HepG2 (cell line): ENCODE data around the gene PRXL2B. TPM values are rescaled to one million over a fixed set of nuclear protein-coding genes. Genes with fewer than 3 reads are reported as not detected.
A peak's percentile ranks its signal among the peaks of the same experiment; 100 is the strongest.

Source experiments
- ARID2 ChIP-seq: sonication (generic); formaldehyde crosslinking; IDR thresholded peaks from 2 replicates; pipeline ENCODE4 v1.8.1; 2022; ENCODE audit warnings: mild to moderate bottlenecking, missing genetic modification reagents, borderline replicate concordance
- ATF7 ChIP-seq, 2 experiments: fragments of 450-650 bp in 1 of 2; sonication (generic) in 1 of 2; formaldehyde crosslinking in 1 of 2; IDR thresholded peaks; 2 replicates each; pipeline versions ENCODE4 v1.4.0 to v1.6.1; 2016 to 2020; ENCODE audit warnings: antibody characterized with exemption in 1 of 2, mild to moderate bottlenecking in 1 of 2, missing genetic modification reagents in 1 of 2
- CENPT ChIP-seq: sonication (generic); formaldehyde crosslinking; IDR thresholded peaks from 2 replicates; pipeline ENCODE4 v1.8.0; 2022; ENCODE audit warnings: low read depth, mild to moderate bottlenecking, moderate library complexity, missing genetic modification reagents
- NONO ChIP-seq, 2 experiments: fragments of 450-650 bp in 1 of 2; sonication (generic) in 1 of 2; formaldehyde crosslinking in 1 of 2; IDR thresholded peaks in 1 of 2; conservative IDR thresholded peaks in 1 of 2; 2 replicates each; pipeline versions ENCODE4 v1.6.1 to v1.8.0; 2017 to 2022; ENCODE audit warnings: mild to moderate bottlenecking in 1 of 2, missing genetic modification reagents in 1 of 2, moderate library complexity in 1 of 2
- RARA ChIP-seq: IDR thresholded peaks from 2 replicates; pipeline ENCODE4 v1.6.1; 2016; ENCODE audit warnings: missing genetic modification reagents, missing compliant biosample characterization
- SALL1 ChIP-seq: sonication (generic); formaldehyde crosslinking; IDR thresholded peaks from 2 replicates; pipeline ENCODE4 v1.8.0; 2022; ENCODE audit warnings: mild to moderate bottlenecking, missing genetic modification reagents
- SMARCE1 ChIP-seq: fragments of 450-650 bp; IDR thresholded peaks from 2 replicates; pipeline ENCODE4 v1.6.1; 2017; ENCODE audit warnings: borderline replicate concordance
- TCF12 ChIP-seq, 2 experiments: fragments of 450-650 bp in 1 of 2; sonication (generic) in 1 of 2; formaldehyde crosslinking in 1 of 2; IDR thresholded peaks; 2 replicates each; pipeline versions ENCODE4 v1.6.1 to v1.8.0; 2017 to 2022; ENCODE audit warnings: antibody characterized with exemption in 1 of 2, mild to moderate bottlenecking in 1 of 2, missing genetic modification reagents in 1 of 2, moderate library complexity in 1 of 2
- ZFP41 ChIP-seq: sonication (generic); formaldehyde crosslinking; IDR thresholded peaks from 2 replicates; pipeline ENCODE4 v1.4.0; 2020; ENCODE audit warnings: mild to moderate bottlenecking, missing genetic modification reagents, borderline replicate concordance
- ZNF253 ChIP-seq: sonication (generic); formaldehyde crosslinking; IDR thresholded peaks from 2 replicates; pipeline ENCODE4 v1.8.0; 2022; ENCODE audit warnings: mild to moderate bottlenecking, missing genetic modification reagents, borderline replicate concordance
- ZNF44 ChIP-seq: sonication (generic); formaldehyde crosslinking; IDR thresholded peaks from 2 replicates; pipeline ENCODE4 v1.5.1; 2020; ENCODE audit warnings: mild to moderate bottlenecking, missing genetic modification reagents
- ZNF550 ChIP-seq: sonication (generic); formaldehyde crosslinking; IDR thresholded peaks from 2 replicates; pipeline ENCODE4 v1.4.0; 2020; ENCODE audit warnings: mild to moderate bottlenecking, missing genetic modification reagents, borderline replicate concordance
- ZNF563 ChIP-seq: sonication (generic); formaldehyde crosslinking; IDR thresholded peaks from 2 replicates; pipeline ENCODE4 v1.8.0; 2022; ENCODE audit warnings: mild to moderate bottlenecking, moderate library complexity, missing genetic modification reagents
- ZNF580 ChIP-seq: IDR thresholded peaks from 2 replicates; pipeline ENCODE4 v1.6.1; 2016; ENCODE audit warnings: low read depth, borderline replicate concordance
- ZNF687 ChIP-seq: sonication (generic); formaldehyde crosslinking; IDR thresholded peaks from 2 replicates; pipeline ENCODE4 v1.5.1; 2020; ENCODE audit warnings: mild to moderate bottlenecking, missing genetic modification reagents, moderate library complexity
- polyA plus RNA-seq, 8 experiments: library from polyadenylated mRNA; depleted of rRNA in 3 of 8; stranded (reverse) in 7 of 8; unstranded in 1 of 8; fragments of >200 nt; fragmentation: Illumina TruSeq in 4 of 8; extraction: Trizol in 4 of 8; gene quantifications; 2 replicates each; pipeline versions ENCODE4 v1.2.1 to v1.2.3, GENCODE V29; 2011 to 2016; ENCODE audit warnings: low read depth in 4 of 8, missing spikeins in 1 of 8, mixed read lengths in 1 of 8; ENCODE audit not compliant: insufficient read depth in 1 of 8
- total RNA-seq, 5 experiments: library from RNA; depleted of rRNA; stranded (reverse); fragments of >200 nt; fragmentation: Illumina TruSeq; extraction: Trizol; gene quantifications; 2 replicates each; pipeline ENCODE4 v1.2.3, GENCODE V29; 2016; ENCODE audit warnings: low read depth in 1 of 5
- TF ChIP-seq, protein P1 (sequence below): sonication (generic); formaldehyde crosslinking; IDR thresholded peaks from 2 replicates; pipeline ENCODE4 v1.4.0; 2020; ENCODE audit warnings: missing genetic modification reagents, borderline replicate concordance
- TF ChIP-seq, protein P2 (sequence below): IDR thresholded peaks from 2 replicates; pipeline ENCODE4 v1.6.1; 2016; ENCODE audit warnings: low read depth

PRXL2B gene
- total and polyA plus RNA-seq, 2 of the 13 experiments (the other 11 are each of a cell fraction or from before 2014, with no cell fraction given), result 16.8 to 22.1 TPM

DNA sequence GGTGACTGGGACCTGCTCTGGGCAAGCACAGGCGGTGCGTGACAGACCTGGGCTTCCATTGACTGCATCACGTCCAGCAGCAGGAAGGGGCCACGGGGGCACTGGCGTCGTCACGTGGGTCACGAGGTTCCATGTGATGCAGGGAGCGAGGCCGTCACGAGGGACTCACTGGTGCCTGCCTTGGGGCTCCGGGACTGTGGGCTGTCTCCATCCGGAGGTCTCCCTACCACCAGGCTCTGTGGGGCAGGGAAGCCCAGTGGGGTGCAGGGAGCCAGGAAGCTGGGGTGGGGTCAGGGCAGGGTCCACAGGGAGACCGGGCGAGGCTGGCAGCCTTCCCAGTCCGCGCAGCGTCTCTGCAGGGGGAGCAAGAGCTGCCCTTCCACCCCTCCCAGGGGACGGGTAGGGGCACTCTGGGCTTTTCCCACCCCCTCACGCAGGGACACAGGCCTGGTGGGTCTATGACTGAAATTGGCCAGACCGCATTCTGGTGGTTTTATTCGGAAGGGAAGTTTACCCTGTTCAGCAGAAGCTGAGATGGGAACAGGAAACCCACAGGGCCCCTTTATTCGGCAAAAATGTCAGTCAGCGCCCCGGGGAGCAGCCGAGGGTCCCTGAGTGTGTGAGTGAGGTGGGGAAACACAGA is 30.8 kb upstream of the PRXL2B start (continued):
- TF ChIP-seq ZNF687 (CRISPR knock-in tag) (peak; percentile 94), RARA (CRISPR knock-in tag) (peak; percentile 59), ZNF44 (CRISPR knock-in tag) (no peak), ZFP41 (CRISPR knock-in tag) (peak; percentile 47; the same call in 1 of the 2 replicates), ZNF580 (peak; percentile 23; the same call in 1 of the 2 replicates), CENPT (CRISPR knock-in tag) (peak; percentile 91; the same call in 1 of the 2 replicates), SMARCE1 (no peak), ZNF563 (CRISPR knock-in tag) (peak; percentile 89; the same call in 1 of the 2 replicates), ZNF550 (CRISPR knock-in tag) (no peak), ATF7 (IDR thresholded peaks at IDR 0.05) (no peak), ATF7 (CRISPR knock-in tag; IDR thresholded peaks at IDR 0.05) (no peak), ARID2 (CRISPR knock-in tag) (0 out of 2 replicates have a peak, but pooled peaks have one; percentile 28), SALL1 (CRISPR knock-in tag) (peak; percentile 69; the same call in 1 of the 2 replicates), ZNF253 (CRISPR knock-in tag) (0 out of 2 replicates have a peak, but pooled peaks have one; percentile 63), NONO (IDR thresholded peaks at IDR 0.05) (no peak), NONO (CRISPR knock-in tag; conservative IDR thresholded peaks at IDR 0.05) (0 out of 2 replicates have a peak, but pooled peaks have one; percentile 39), TCF12 (IDR thresholded peaks at IDR 0.05) (no peak), TCF12 (CRISPR knock-in tag; IDR thresholded peaks at IDR 0.05) (0 out of 2 replicates have a peak, but pooled peaks have one; percentile 54)
- TF ChIP-seq, protein P1, sequence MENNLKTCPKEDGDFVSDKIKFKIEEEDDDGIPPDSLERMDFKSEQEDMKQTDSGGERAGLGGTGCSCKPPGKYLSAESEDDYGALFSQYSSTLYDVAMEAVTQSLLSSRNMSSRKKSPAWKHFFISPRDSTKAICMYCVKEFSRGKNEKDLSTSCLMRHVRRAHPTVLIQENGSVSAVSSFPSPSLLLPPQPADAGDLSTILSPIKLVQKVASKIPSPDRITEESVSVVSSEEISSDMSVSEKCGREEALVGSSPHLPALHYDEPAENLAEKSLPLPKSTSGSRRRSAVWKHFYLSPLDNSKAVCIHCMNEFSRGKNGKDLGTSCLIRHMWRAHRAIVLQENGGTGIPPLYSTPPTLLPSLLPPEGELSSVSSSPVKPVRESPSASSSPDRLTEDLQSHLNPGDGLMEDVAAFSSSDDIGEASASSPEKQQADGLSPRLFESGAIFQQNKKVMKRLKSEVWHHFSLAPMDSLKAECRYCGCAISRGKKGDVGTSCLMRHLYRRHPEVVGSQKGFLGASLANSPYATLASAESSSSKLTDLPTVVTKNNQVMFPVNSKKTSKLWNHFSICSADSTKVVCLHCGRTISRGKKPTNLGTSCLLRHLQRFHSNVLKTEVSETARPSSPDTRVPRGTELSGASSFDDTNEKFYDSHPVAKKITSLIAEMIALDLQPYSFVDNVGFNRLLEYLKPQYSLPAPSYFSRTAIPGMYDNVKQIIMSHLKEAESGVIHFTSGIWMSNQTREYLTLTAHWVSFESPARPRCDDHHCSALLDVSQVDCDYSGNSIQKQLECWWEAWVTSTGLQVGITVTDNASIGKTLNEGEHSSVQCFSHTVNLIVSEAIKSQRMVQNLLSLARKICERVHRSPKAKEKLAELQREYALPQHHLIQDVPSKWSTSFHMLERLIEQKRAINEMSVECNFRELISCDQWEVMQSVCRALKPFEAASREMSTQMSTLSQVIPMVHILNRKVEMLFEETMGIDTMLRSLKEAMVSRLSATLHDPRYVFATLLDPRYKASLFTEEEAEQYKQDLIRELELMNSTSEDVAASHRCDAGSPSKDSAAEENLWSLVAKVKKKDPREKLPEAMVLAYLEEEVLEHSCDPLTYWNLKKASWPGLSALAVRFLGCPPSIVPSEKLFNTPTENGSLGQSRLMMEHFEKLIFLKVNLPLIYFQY (CRISPR knock-in tag), result peak; percentile 18; the same call in 1 of the 2 replicates
- TF ChIP-seq, protein P2, sequence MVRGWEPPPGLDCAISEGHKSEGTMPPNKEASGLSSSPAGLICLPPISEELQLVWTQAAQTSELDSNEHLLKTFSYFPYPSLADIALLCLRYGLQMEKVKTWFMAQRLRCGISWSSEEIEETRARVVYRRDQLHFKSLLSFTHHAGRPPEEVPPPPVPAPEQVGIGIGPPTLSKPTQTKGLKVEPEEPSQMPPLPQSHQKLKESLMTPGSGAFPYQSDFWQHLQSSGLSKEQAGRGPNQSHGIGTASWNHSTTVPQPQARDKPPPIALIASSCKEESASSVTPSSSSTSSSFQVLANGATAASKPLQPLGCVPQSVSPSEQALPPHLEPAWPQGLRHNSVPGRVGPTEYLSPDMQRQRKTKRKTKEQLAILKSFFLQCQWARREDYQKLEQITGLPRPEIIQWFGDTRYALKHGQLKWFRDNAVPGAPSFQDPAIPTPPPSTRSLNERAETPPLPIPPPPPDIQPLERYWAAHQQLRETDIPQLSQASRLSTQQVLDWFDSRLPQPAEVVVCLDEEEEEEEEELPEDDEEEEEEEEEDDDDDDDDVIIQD (CRISPR knock-in tag), result 0 out of 2 replicates have a peak, but pooled peaks have one; percentile 23
